SK-N-MC (cell line): ENCODE results near the gene P4HB.

Source experiments
- EZH2 ChIP-seq: fragments of 200-600 bp; sonication (generic); IDR thresholded peaks from one replicate; pipeline ENCODE4 v1.6.1; 2017; ENCODE audit warnings: antibody characterized with exemption
- FOXP2 ChIP-seq: optimal IDR thresholded peaks from 2 replicates; pipeline ENCODE3; 2011; ENCODE audit warnings: mild to moderate bottlenecking, moderate library complexity; ENCODE audit not compliant: insufficient read depth; ENCODE audit errors: extremely low read length, control extremely low read depth
- POLR2AphosphoS5 ChIP-seq: IDR thresholded peaks from 2 replicates; pipeline ENCODE4 v1.6.1; 2012; ENCODE audit warnings: mild to moderate bottlenecking, low read depth, low read length, borderline replicate concordance

- TF ChIP-seq EZH2: no peak
- no peak for TF ChIP-seq POLR2AphosphoS5
- no peak for TF ChIP-seq FOXP2
These were observed 57.3 kb downstream of the P4HB start for GRCh38 chr17:81802856-81803643.
